DMS53 treated with DMSO at 0.1 percent for 48 hours (cell line): ENCODE results near the gene TMEM132D.

Experiments used
- DNase-seq: peaks from one replicate; lab custom pipeline; 2025; ENCODE audit not compliant: unreplicated experiment; lab: John Stamatoyannopoulos, UW

The TMEM132D gene

GRCh38 chr12:129372876-129373275, 530.9 kb downstream of the TMEM132D start:
- DNase-seq, result no peak

DNA sequence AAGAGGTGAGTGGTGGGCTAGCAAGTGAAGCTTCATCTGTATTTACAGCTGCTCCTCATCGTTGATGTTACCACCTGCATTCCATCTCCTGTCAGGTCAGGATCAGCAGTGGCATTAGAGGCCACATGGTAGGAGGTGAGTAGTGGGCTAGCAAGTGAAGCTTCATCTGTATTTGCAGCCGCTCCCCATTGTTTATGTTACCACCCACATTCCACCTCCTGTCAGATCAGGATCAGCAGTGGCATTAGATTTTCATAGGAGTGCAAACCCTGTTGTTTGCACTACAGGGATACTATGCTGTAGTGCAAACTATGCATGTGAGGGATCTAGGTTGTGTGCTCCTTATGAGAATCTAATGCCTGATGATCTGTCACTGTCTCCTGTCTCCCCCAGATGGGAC, 531.5 kb downstream of the TMEM132D start:
- DNase-seq, result no peak

GRCh38 chr12:129371268-129371667, 532.6 kb downstream of the TMEM132D start:
- DNase-seq, result no peak

DNA sequence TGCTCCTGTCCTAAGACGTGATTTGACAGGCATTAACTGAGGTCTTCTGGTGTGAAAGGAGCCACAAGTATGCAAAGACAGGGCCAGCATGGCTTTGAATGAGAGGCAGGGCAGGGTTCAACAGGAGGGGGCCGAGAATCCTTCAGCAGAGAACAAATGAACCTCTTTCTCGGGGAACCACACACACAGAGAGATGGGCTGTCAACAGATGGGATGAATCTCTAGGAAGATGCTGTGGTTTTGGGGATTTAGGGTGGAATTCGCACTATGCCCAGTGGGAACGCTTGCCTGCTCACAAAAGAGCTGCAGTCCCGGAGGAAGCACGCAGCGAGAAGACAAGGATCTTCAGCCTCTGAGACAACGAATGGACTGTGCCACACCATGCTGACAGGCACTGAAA, 537.2 kb downstream of the TMEM132D start:
- no peak for DNase-seq

- no peak for DNase-seq
Observed at GRCh38 chr12:129363041-129363440, 540.8 kb downstream of the TMEM132D start.

DNA sequence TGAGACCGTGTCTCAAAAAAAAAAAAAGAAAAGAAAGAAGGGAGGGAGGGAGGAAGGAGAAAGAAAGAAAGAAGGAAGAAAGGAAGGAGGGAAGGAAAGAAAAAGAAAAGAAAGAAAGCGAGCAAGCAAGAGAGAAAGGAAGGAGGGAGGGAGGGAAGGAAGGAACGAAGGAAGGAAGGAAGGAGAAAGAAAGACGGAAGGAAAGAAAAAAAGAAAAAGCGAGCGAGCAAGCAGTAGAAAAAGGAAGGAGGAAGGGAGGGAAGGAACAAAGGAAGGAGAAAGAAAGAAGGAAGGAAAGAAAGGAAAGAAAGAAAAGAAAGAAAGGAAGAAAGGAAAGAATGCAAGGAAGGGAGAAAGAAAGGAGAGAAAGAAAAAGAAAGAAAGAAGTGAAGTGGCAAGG, 546.6 kb downstream of the TMEM132D start:
- DNase-seq, result no peak

DNA sequence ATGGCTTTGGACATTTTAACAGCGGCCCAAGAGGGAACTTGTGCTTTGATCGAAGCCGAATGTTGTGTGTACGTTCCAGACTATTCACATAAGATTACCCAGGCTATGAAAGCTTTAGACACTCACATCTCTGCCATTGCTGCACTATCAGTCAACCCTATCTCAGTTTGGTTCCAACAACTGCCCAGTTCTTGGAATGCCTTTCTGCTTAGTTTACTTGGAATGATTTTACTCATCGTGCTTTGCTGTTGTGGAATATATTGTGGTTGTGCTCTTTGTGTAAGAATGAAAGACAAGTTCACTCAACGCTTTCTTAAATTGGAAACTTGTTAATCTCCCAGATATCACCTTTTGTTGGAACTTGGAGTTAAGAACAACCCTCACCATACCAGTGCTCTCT, 552.3 kb downstream of the TMEM132D start:
- DNase-seq, result no peak

- DNase-seq, result no peak
Observed at GRCh38 chr12:129339336-129339735, 564.5 kb downstream of the TMEM132D start.

DNA sequence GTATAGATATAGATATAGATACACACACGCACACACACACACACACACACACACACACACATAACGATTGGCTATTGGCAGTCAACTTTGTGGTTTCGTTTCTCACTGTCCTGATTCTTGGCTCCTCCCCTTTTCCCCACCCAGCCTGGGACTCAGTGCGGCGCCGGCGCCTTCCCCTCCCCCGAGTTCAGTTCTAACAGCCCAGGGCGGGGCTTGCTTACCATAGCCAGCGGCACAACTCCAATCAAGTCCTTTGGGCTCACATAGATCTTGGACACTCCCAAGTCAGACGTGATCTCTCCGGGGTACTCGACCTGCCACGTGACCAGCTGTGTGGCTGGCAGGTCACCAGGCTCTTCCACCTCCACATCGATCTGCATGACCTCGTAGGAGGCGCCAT, 566.4 kb downstream of the TMEM132D start:
- DNase-seq, result peak; percentile 9

GRCh38 chr12:129335773-129336172, 568.1 kb downstream of the TMEM132D start:
- DNase-seq, result no peak

DNA sequence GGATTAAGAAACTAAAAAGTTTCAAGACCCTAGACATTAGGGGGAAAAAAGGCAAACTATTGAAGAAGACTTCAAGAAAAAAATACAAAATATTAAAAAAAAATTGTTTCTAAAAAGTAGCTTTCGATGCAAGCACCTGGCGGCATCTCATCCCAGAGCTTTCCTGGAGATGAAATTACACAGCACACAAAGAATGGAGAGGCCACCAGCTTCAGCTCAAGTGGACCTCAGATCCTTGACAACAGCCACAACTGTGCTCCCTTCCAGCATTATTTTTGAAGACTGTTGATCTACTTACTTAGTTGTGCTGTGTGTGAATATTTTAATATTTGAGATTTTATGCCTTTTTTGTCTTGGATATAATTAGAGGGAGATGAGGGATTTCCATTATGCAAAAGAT, 571.5 kb downstream of the TMEM132D start:
- no peak for DNase-seq

- no peak for DNase-seq
Observed at GRCh38 chr12:129331356-129332085, 572.3 kb downstream of the TMEM132D start.

GRCh38 chr12:129328235-129328634, 575.6 kb downstream of the TMEM132D start:
- DNase-seq, result no peak

GRCh38 chr12:129325566-129325965, 578.3 kb downstream of the TMEM132D start:
- DNase-seq, result no peak

DNA sequence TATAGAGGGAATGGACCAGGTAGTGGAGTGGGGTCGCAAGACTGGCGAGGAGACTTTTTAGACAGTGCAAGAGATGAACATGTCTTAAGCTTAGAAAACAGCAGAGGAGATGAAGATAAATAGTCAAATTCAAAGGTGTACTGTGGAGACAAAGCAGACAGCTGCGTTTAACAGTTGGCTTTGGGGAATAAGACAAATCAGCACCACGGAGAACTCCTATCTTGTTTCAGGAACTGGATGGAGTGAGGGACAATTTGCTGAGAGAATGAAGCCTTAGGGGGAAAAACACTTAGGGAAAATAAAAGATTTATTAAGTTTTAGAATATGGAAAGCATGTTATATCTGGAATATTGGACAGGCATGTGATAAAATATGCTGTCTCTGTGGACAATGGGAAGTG, 591.8 kb downstream of the TMEM132D start:
- DNase-seq, result no peak

DNA sequence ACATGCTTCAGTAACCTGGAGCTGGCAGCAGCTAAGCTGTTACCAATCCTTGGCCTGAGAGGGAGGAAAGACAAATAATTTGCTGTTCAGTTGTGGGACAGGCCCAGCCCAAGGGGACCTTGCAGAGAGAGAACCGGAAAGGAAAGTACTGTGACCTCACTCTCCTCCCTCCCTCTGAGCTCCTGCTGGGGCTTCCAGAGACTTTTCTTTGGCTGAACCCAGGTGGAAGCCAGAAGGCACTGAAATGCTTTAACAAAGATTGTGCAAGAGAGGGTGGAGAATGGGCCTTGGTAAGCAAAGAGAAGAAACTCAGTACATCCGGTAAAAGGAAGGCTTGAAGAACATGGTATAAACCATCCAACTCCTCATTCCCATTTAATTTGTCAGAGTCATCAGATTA, 593.5 kb downstream of the TMEM132D start:
- no peak for DNase-seq

DNA sequence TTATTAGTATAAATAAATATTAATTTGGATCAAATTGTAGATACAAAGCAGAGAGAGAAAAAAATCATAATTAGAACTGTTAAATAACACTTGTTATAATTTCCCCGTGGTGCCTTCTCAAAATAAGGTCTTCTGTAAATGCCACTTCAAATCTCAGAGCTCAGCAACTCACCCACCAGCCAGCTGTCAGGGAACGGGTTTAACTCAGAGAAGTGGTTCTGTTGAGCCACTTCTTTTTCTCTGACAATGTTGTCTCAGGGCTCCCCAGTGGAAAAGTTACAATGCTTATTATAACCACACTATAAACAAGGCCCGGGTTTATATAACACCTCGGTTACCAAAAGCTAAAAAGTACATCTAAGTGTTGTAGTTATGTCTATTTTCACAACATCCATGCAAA, 598.0 kb downstream of the TMEM132D start:
- DNase-seq, result no peak

- DNase-seq, result no peak
Observed at GRCh38 chr12:129304529-129304928, 599.3 kb downstream of the TMEM132D start.

GRCh38 chr12:129300011-129300410, 603.8 kb downstream of the TMEM132D start:
- no peak for DNase-seq

- no peak for DNase-seq
Observed at GRCh38 chr12:129298921-129299320, 604.9 kb downstream of the TMEM132D start.

DNA sequence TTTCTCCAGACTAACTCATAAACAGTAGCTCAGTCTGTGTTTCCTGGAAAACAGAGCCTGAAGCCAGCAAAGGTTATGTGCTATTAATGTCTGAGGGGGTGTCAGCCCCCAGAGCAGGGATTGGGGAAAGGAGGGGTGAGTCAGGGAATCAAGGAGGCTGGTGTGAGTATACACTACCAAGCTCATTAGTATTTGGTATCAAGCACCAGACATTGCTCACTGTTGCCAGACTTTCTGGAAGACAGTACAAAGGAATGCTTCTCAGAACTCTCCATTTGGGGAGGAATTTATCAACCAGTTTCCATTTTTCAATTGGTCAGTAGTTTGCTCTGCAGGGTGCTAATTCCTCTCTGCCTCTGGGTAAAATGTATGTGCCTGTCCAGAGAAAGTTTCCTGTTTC, 607.2 kb downstream of the TMEM132D start:
- DNase-seq, result no peak

DNA sequence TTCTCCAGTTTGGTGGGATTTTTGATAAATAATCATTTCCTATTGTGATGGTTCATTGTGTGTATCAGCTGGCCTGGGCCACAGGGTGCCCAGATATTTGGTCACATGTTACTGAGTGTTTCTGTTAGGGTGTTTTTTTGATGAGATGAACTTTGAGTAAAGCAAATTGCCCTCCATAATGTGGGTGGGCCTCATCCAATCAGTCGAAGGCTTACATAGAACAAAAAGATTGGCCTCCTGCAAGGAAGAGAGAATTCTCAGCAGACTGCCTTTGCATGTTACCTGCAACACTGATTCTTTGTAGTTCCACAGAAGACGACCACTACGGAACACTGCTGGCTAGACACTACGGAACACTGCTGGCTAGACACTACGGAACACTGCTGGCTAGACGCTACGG, 609.0 kb downstream of the TMEM132D start:
- DNase-seq, result no peak

DNA sequence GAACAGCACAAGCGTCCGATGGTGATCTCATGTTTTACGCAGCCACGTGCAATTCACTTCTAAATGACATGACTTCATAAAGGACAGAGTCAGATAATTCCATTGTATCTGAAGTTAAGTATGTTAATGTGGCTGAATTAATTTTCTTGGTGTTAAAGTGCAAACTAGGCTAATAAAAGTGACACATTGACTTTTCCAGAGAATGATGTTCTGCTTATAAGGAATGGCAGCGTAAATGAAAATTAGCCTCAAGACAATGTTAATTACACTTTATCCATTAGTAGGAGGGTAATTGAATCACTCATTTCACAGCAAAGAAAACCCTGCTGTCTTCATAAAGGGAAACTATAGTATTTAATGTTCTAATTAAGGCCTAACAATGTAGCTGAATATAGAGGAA, 624.1 kb downstream of the TMEM132D start:
- DNase-seq, result no peak
